IMR-90 (cell line): Measurements from ENCODE around the gene FOXN4. TPM values are rescaled to one million over a fixed set of nuclear protein-coding genes. Genes with fewer than 3 reads are reported as not detected.

Experiments used
- ATAC-seq: fragments of 200-7000 bp; cut with Tn5 transposase; 2 replicates; pipeline ENCODE4 v1.9.1; 2020; ENCODE audit warnings: low read depth, mild to moderate bottlenecking, moderate library complexity
- BruUV-seq: library from RNA; stranded (reverse); fragments of 400-500 nt; replicated peaks from 2 replicates; lab custom pipeline; 2021; lab: Mats Ljungman, UMichigan
- CTCF ChIA-PET: fragments of 300-600 bp; formaldehyde crosslinking; extraction: SDS; loops from one replicate; lab custom pipeline; 2021; ENCODE audit warnings: antibody characterized with exemption; lab: Yijun Ruan, JAX
- POLR2A ChIA-PET: fragments of 300-600 bp; sonication (Branson Sonifier 250); formaldehyde crosslinking; loops from one replicate; lab custom pipeline; 2022; ENCODE audit warnings: antibody characterized with exemption; ENCODE audit not compliant: unreplicated experiment; lab: Charles Lee
- DNase-seq: peaks from one replicate; pipeline ENCODE4 v3.0.0; 2013
- H2AFZ ChIP-seq: replicated peaks from 2 replicates; pipeline ENCODE3; 2013; ENCODE audit warnings: low read length, mild to moderate bottlenecking; ENCODE audit not compliant: poor library complexity
- H2AK5ac ChIP-seq: 2 replicates; pipeline ENCODE4 v1.6.1; 2013; ENCODE audit warnings: low read depth, low read length, inconsistent platforms
- H2AK9ac ChIP-seq: replicated peaks from 2 replicates; pipeline ENCODE3; 2013; ENCODE audit warnings: mild to moderate bottlenecking, low read depth, low read length, moderate library complexity; ENCODE audit not compliant: poor library complexity
- H2BK120ac ChIP-seq: 2 replicates; pipeline ENCODE4 v1.6.1; 2013; ENCODE audit warnings: low read depth, low read length, inconsistent platforms
- H2BK15ac ChIP-seq: 3 replicates; pipeline ENCODE4 v1.6.1; 2013; ENCODE audit warnings: low read depth, low read length, inconsistent platforms
- H2BK20ac ChIP-seq: 2 replicates; pipeline ENCODE4 v1.6.1; 2013; ENCODE audit warnings: low read depth, mild to moderate bottlenecking, inconsistent platforms, low read length, moderate library complexity
- H2BK5ac ChIP-seq: 2 replicates; pipeline ENCODE4 v1.6.1; 2013; ENCODE audit warnings: mild to moderate bottlenecking, low read depth, low read length, inconsistent platforms; ENCODE audit not compliant: poor library complexity, severe bottlenecking
- H3K14ac ChIP-seq: replicated peaks from 2 replicates; pipeline ENCODE4 v1.6.1; 2013; ENCODE audit warnings: low read depth, low read length, inconsistent platforms
- H3K18ac ChIP-seq: 2 replicates; pipeline ENCODE4 v1.6.1; 2013; ENCODE audit warnings: low read depth, low read length, control low read depth
- H3K23ac ChIP-seq: 2 replicates; pipeline ENCODE4 v1.6.1; 2013; ENCODE audit warnings: low read depth, low read length, inconsistent platforms
- H3K27ac ChIP-seq: 2 replicates; pipeline ENCODE4 v1.5.1; 2013; ENCODE audit warnings: mild to moderate bottlenecking, control low read depth, low read length; ENCODE audit not compliant: insufficient read depth
- H3K27me3 ChIP-seq: 2 replicates; pipeline ENCODE4 v1.6.1; 2013; ENCODE audit warnings: low read length; ENCODE audit not compliant: control insufficient read depth, insufficient read depth
- H3K36me3 ChIP-seq: 2 replicates; pipeline ENCODE4 v1.6.1; 2013; ENCODE audit warnings: low read length, mixed read lengths; ENCODE audit not compliant: control insufficient read depth, insufficient read depth
- H3K4ac ChIP-seq: 2 replicates; pipeline ENCODE4 v1.6.1; 2013; ENCODE audit warnings: low read depth, low read length, inconsistent platforms
- H3K4me1 ChIP-seq: 2 replicates; pipeline ENCODE4 v1.6.1; 2013; ENCODE audit warnings: low read length, mixed read lengths; ENCODE audit not compliant: control insufficient read depth, insufficient read depth
- H3K4me2 ChIP-seq: 2 replicates; pipeline ENCODE4 v1.6.1; 2013; ENCODE audit warnings: low read depth, mild to moderate bottlenecking, control low read depth, low read length, moderate library complexity
- H3K4me3 ChIP-seq: 2 replicates; pipeline ENCODE4 v1.5.1; 2013; ENCODE audit warnings: low read depth, mild to moderate bottlenecking, control low read depth, low read length, moderate library complexity; ENCODE audit not compliant: insufficient read depth
- H3K56ac ChIP-seq: 2 replicates; pipeline ENCODE4 v1.6.1; 2013; ENCODE audit warnings: low read length, inconsistent platforms; ENCODE audit not compliant: insufficient read depth; ENCODE audit errors: extremely low read depth
- H3K79me1 ChIP-seq, 2 experiments: 2 replicates each; pipeline ENCODE4 v1.6.1; 2013; ENCODE audit warnings: low read length in 2 of 2, inconsistent platforms in 1 of 2, low read depth in 1 of 2
- H3K9ac ChIP-seq: 2 replicates; pipeline ENCODE4 v1.6.1; 2013; ENCODE audit warnings: low read depth, low read length, control low read depth
- H3K9me1 ChIP-seq: 2 replicates; pipeline ENCODE4 v1.6.1; 2013; ENCODE audit warnings: low read length, inconsistent platforms; ENCODE audit not compliant: insufficient read depth
- H3K9me3 ChIP-seq: 2 replicates; pipeline ENCODE4 v1.6.1; 2013; ENCODE audit warnings: low read length; ENCODE audit not compliant: control insufficient read depth, insufficient read depth
- H4K20me1 ChIP-seq: 2 replicates; pipeline ENCODE4 v1.6.1; 2013; ENCODE audit warnings: low read length, inconsistent platforms; ENCODE audit not compliant: insufficient read depth
- H4K5ac ChIP-seq: 2 replicates; pipeline ENCODE4 v1.6.1; 2013; ENCODE audit warnings: mild to moderate bottlenecking, low read depth, low read length, control low read depth
- H4K8ac ChIP-seq, 2 experiments: 2 replicates each; pipeline ENCODE4 v1.6.1; 2013; ENCODE audit warnings: low read depth in 2 of 2, low read length in 2 of 2, control low read depth in 1 of 2, inconsistent platforms in 1 of 2
- H4K91ac ChIP-seq: 2 replicates; pipeline ENCODE4 v1.6.1; 2013; ENCODE audit warnings: low read depth, low read length, inconsistent platforms; ENCODE audit not compliant: insufficient read depth
- BHLHE40 ChIP-seq: fragments of 150-350 bp; IDR thresholded peaks from 2 replicates; pipeline ENCODE4 v1.6.1; 2016; ENCODE audit warnings: mild to moderate bottlenecking, low read depth, low read length
- CEBPB ChIP-seq: IDR thresholded peaks from 2 replicates; pipeline ENCODE4 v1.6.1; 2012; ENCODE audit warnings: low read depth, low read length, improper control_type of control experiment
- FOS ChIP-seq: fragments of 150-350 bp; IDR thresholded peaks from 2 replicates; pipeline ENCODE4 v1.6.1; 2016; ENCODE audit warnings: low read depth, low read length
- MXI1 ChIP-seq: IDR thresholded peaks from 2 replicates; pipeline ENCODE4 v1.6.1; 2012; ENCODE audit warnings: low read depth, mild to moderate bottlenecking, low read length, moderate library complexity, borderline replicate concordance
- POLR2A ChIP-seq: IDR thresholded peaks from 2 replicates; pipeline ENCODE4 v1.6.1; 2012; ENCODE audit warnings: mild to moderate bottlenecking, low read depth, low read length
- WGBS, 2 experiments: methylation state at CpG; one replicate each; pipeline versions ENCODE4 v1.1.5 to v1.1.7; 2013; ENCODE audit warnings: missing lambda C conversion rate in 2 of 2; ENCODE audit not compliant: insufficient read length in 1 of 2; ENCODE audit errors: extremely low coverage in 2 of 2; 5-methylcytosine and 5-hydroxymethylcytosine counted together
- dilution Hi-C: fragments of 300-500 bp; cut with HindIII; formaldehyde crosslinking; loops from one replicate; pipeline ENCODE4 v1.14.3; 2018; ENCODE audit warnings: low sequenced_read_pairs; ENCODE audit not compliant: unreplicated experiment
- in situ Hi-C: fragments of 300-500 bp; cut with MboI; formaldehyde crosslinking; loops from 3 replicates; pipeline ENCODE4 v1.14.3; 2019; ENCODE audit warnings: low sequenced_read_pairs, inconsistent platforms, mixed read lengths
- intact Hi-C: fragments of 100-400 bp; cut with micrococcal nuclease; formaldehyde crosslinking; loops from 2 replicates; pipeline ENCODE4 v1.10.0; 2022
- polyA plus RNA-seq, 3 experiments: library from polyadenylated mRNA; depleted of rRNA; stranded (reverse); fragments of >200 nt; gene quantifications; 2 replicates each; pipeline ENCODE4 v1.2.3, GENCODE V29; 2012; ENCODE audit warnings: low replicate concordance in 1 of 3
- total RNA-seq: library from RNA; depleted of rRNA; stranded (reverse); fragments of >200 nt; gene quantifications from 2 replicates; pipeline ENCODE4 v1.2.3, GENCODE V29; 2012

The FOXN4 gene
- total and polyA plus RNA-seq, 2 of the 4 experiments (the other 2 are of a cell fraction) = not detected

DNA sequence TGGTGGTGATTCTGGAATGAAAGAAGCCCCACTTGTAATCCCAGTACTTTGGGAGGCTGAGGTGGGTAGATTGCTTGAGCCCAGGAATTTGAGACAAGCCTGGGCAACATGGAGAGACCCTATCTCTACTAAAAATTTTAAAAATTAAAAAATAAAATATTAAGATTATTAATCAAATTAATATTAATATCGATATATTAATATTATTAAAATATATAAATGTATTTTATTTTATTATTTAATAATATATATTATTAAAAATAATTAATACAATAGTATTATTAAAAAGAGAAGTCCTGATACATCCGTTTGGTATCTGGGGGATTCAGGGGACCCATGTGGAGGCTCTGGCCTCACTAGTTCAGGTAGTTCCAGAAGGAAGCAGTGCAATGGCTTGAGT, 68.7 kb downstream of the FOXN4 start:
- in situ Hi-C loops (no loop called here), intact Hi-C loops (no loop called here), dilution Hi-C loops (no loop called here)
- Histone ChIP-seq H4K91ac (no peak overlapping the region), H2BK15ac (no peak overlapping the region), H3K27me3 (no peaks in the 10 kb centered on the region), H3K9me3 (no peaks in the 10 kb centered on the region), H3K4me3 (no peak overlapping the region), H4K20me1 (no peaks in the 10 kb centered on the region), H3K4ac (no peak overlapping the region), H3K4me1 (no peaks in the 10 kb centered on the region), H3K27ac (no peak overlapping the region), H2AK5ac (no peak overlapping the region), H3K23ac (no peak overlapping the region), H2AFZ (no peak overlapping the region), H3K36me3 (peaks cover 19% of the 10 kb centered on the region), H3K9me1 (no peaks in the 10 kb centered on the region), H3K79me1 (no peaks in the 10 kb centered on the region), H3K4me2 (no peak overlapping the region), H4K5ac (no peak overlapping the region), H3K14ac (no peak overlapping the region), H3K18ac (no peak overlapping the region), H2BK120ac (no peak overlapping the region), H4K8ac (no peak overlapping the region), H2AK9ac (no peak overlapping the region), H2BK20ac (no peak overlapping the region), H3K56ac (no peak overlapping the region), H2BK5ac (no peak overlapping the region), H3K9ac (no peak overlapping the region)
- DNase-seq (no peak), ATAC-seq (no peak)
- ChIA-PET POLR2A (no interaction called here), CTCF (no interaction called here)
- WGBS, 2 experiments = no CpG with 5 or more reads among the region's 2 CpGs
- BruUV-seq = no TSS peak
- TF ChIP-seq MXI1 (no peak), FOS (no peak), POLR2A (no peak), BHLHE40 (no peak), CEBPB (no peak)
